Esophagus muscularis mucosa (tissue), 4 donors: ENCODE measurements around the gene PHF21A.

ENCODE experiments used
- CTCF ChIP-seq, 3 experiments: fragments of 200-600 bp in 2 of 3; fragments of 450-650 bp in 1 of 3; sonication (generic) in 2 of 3; IDR thresholded peaks; one replicate each; pipeline ENCODE4 v1.5.1; 2017 to 2019; ENCODE audit warnings: antibody characterized with exemption in 3 of 3, mild to moderate bottlenecking in 2 of 3, moderate library complexity in 1 of 3
- EP300 ChIP-seq: sonication (generic); formaldehyde crosslinking; IDR thresholded peaks from one replicate; pipeline ENCODE4 v1.6.1; 2017; ENCODE audit warnings: antibody characterized with exemption
- POLR2A ChIP-seq: fragments of 450-650 bp; IDR thresholded peaks from one replicate; pipeline ENCODE4 v1.6.1; 2017; ENCODE audit warnings: antibody characterized with exemption, moderate library complexity, mild to moderate bottlenecking, low read depth
- POLR2AphosphoS5 ChIP-seq, 2 donors: sonication (generic); formaldehyde crosslinking; IDR thresholded peaks; one replicate each; pipeline ENCODE4 v1.6.1; 2017; ENCODE audit warnings: antibody characterized with exemption in 2 of 2

- TF ChIP-seq CTCF (IDR thresholded peaks at IDR 0.05) (no peak), POLR2A (no peak), POLR2AphosphoS5 (IDR thresholded peaks at IDR 0.05) (no peak), EP300 (no peak)
Measured at GRCh38 chr11:46159680-46160079, 38.4 kb upstream of the PHF21A start.
